HepG2 (cell line): ENCODE results near the gene SLC50A1. TPM values are rescaled to one million over a fixed set of nuclear protein-coding genes. Genes with fewer than 3 reads are reported as not detected.

ENCODE experiments used
- ASH2L ChIP-seq: fragments of 300-600, 200-600 bp; sonication (generic); IDR thresholded peaks from 2 replicates; pipeline ENCODE4 v1.7.0; 2017; ENCODE audit warnings: low read depth, mild to moderate bottlenecking, moderate library complexity, mixed read lengths, low read length; ENCODE audit not compliant: insufficient read length
- BRCA1 ChIP-seq: sonication (generic); formaldehyde crosslinking; IDR thresholded peaks from 2 replicates; pipeline ENCODE4 v1.4.0; 2020; ENCODE audit warnings: missing genetic modification reagents
- CENPT ChIP-seq: sonication (generic); formaldehyde crosslinking; IDR thresholded peaks from 2 replicates; pipeline ENCODE4 v1.8.0; 2022; ENCODE audit warnings: low read depth, mild to moderate bottlenecking, moderate library complexity, missing genetic modification reagents
- DMAP1 ChIP-seq: IDR thresholded peaks from 2 replicates; pipeline ENCODE4 v1.6.1; 2016
- DRAP1 ChIP-seq: IDR thresholded peaks from 2 replicates; pipeline ENCODE4 v1.6.1; 2016; ENCODE audit warnings: missing genetic modification reagents, missing compliant biosample characterization
- ELF3 ChIP-seq: IDR thresholded peaks from 2 replicates; pipeline ENCODE4 v1.6.1; 2016; ENCODE audit warnings: missing genetic modification reagents, missing compliant biosample characterization
- HBP1 ChIP-seq: IDR thresholded peaks from 2 replicates; pipeline ENCODE4 v1.6.1; 2016; ENCODE audit warnings: low read depth, control low read depth
- HNF4G ChIP-seq, 2 experiments: sonication (generic) in 1 of 2; formaldehyde crosslinking in 1 of 2; IDR thresholded peaks; 2 replicates each; pipeline versions ENCODE4 v1.4.0 to v1.6.1; 2011 to 2020; ENCODE audit warnings: borderline replicate concordance in 2 of 2, low read depth in 2 of 2, mild to moderate bottlenecking in 2 of 2, low read length in 1 of 2, missing genetic modification reagents in 1 of 2, moderate library complexity in 1 of 2
- IRF9 ChIP-seq: sonication (generic); formaldehyde crosslinking; IDR thresholded peaks from 2 replicates; pipeline ENCODE4 v1.8.0; 2022; ENCODE audit warnings: missing genetic modification reagents, mild to moderate bottlenecking, borderline replicate concordance
- KDM5B ChIP-seq: sonication (generic); formaldehyde crosslinking; IDR thresholded peaks from 2 replicates; pipeline ENCODE4 v1.4.0; 2020; ENCODE audit warnings: missing genetic modification reagents, mild to moderate bottlenecking, borderline replicate concordance
- KDM6A ChIP-seq: IDR thresholded peaks from 2 replicates; pipeline ENCODE4 v1.6.1; 2016; ENCODE audit warnings: low read depth
- MAX ChIP-seq: IDR thresholded peaks from 2 replicates; pipeline ENCODE4 v1.6.1; 2012; ENCODE audit warnings: inconsistent platforms
- MTA3 ChIP-seq: sonication (generic); formaldehyde crosslinking; IDR thresholded peaks from 2 replicates; pipeline ENCODE4 v1.4.0; 2020; ENCODE audit warnings: missing genetic modification reagents
- MYC ChIP-seq: sonication (generic); formaldehyde crosslinking; IDR thresholded peaks from 2 replicates; pipeline ENCODE4 v1.9.0; 2021; ENCODE audit warnings: missing genetic modification reagents, borderline replicate concordance
- PITX1 ChIP-seq: sonication (generic); formaldehyde crosslinking; IDR thresholded peaks from 2 replicates; pipeline ENCODE4 v1.5.1; 2020; ENCODE audit warnings: mild to moderate bottlenecking, missing genetic modification reagents
- RARA ChIP-seq: IDR thresholded peaks from 2 replicates; pipeline ENCODE4 v1.6.1; 2016; ENCODE audit warnings: missing genetic modification reagents, missing compliant biosample characterization
- RARG ChIP-seq: sonication (generic); formaldehyde crosslinking; IDR thresholded peaks from 2 replicates; pipeline ENCODE4 v1.4.0; 2020; ENCODE audit warnings: low read depth, mild to moderate bottlenecking, missing genetic modification reagents
- RBM39 ChIP-seq: fragments of 200-400 bp; formaldehyde crosslinking; IDR thresholded peaks from one replicate; pipeline ENCODE4 v1.6.1; 2018; ENCODE audit warnings: antibody characterized with exemption, mild to moderate bottlenecking, low read depth, low read length; ENCODE audit not compliant: poor library complexity, severe bottlenecking
- TOPORS ChIP-seq: sonication (generic); formaldehyde crosslinking; IDR thresholded peaks from 2 replicates; pipeline ENCODE4 v1.8.0; 2023; ENCODE audit warnings: mild to moderate bottlenecking, missing genetic modification reagents
- TRAFD1 ChIP-seq: sonication (generic); formaldehyde crosslinking; IDR thresholded peaks from 2 replicates; pipeline ENCODE4 v1.5.1; 2020; ENCODE audit warnings: missing genetic modification reagents, mild to moderate bottlenecking, borderline replicate concordance
- ZBTB7B ChIP-seq: sonication (generic); formaldehyde crosslinking; IDR thresholded peaks from 2 replicates; pipeline ENCODE4 v1.4.0; 2020; ENCODE audit warnings: missing genetic modification reagents
- ZEB1 ChIP-seq: IDR thresholded peaks from 2 replicates; pipeline ENCODE4 v1.6.1; 2012; ENCODE audit warnings: mild to moderate bottlenecking, low read depth, inconsistent platforms; ENCODE audit not compliant: insufficient replicate concordance
- ZFYVE20 ChIP-seq: sonication (generic); formaldehyde crosslinking; IDR thresholded peaks from 2 replicates; pipeline ENCODE4 v1.8.0; 2023; ENCODE audit warnings: low read depth, mild to moderate bottlenecking, moderate library complexity, missing genetic modification reagents, borderline replicate concordance
- ZNF263 ChIP-seq: sonication (generic); formaldehyde crosslinking; IDR thresholded peaks from 2 replicates; pipeline ENCODE4 v1.4.0; 2020; ENCODE audit warnings: missing genetic modification reagents
- ZNF292 ChIP-seq: sonication (generic); formaldehyde crosslinking; IDR thresholded peaks from 2 replicates; pipeline ENCODE4 v1.8.1; 2022; ENCODE audit warnings: mild to moderate bottlenecking, low read depth, missing genetic modification reagents, borderline replicate concordance
- ZNF569 ChIP-seq: sonication (generic); formaldehyde crosslinking; IDR thresholded peaks from 2 replicates; pipeline ENCODE4 v1.5.0; 2020; ENCODE audit warnings: mild to moderate bottlenecking, missing genetic modification reagents, moderate library complexity, borderline replicate concordance
- ZNF816 ChIP-seq: sonication (generic); formaldehyde crosslinking; IDR thresholded peaks from 2 replicates; pipeline ENCODE4 v1.8.0; 2022; ENCODE audit warnings: missing genetic modification reagents, mild to moderate bottlenecking, borderline replicate concordance
- polyA plus RNA-seq, 8 experiments: library from polyadenylated mRNA; depleted of rRNA in 3 of 8; stranded (reverse) in 7 of 8; unstranded in 1 of 8; fragments of >200 nt; fragmentation: Illumina TruSeq in 4 of 8; extraction: Trizol in 4 of 8; gene quantifications; 2 replicates each; pipeline versions ENCODE4 v1.2.1 to v1.2.3, GENCODE V29; 2011 to 2016; ENCODE audit warnings: low read depth in 4 of 8, missing spikeins in 1 of 8, mixed read lengths in 1 of 8; ENCODE audit not compliant: insufficient read depth in 1 of 8
- total RNA-seq, 5 experiments: library from RNA; depleted of rRNA; stranded (reverse); fragments of >200 nt; fragmentation: Illumina TruSeq; extraction: Trizol; gene quantifications; 2 replicates each; pipeline ENCODE4 v1.2.3, GENCODE V29; 2016; ENCODE audit warnings: low read depth in 1 of 5

The SLC50A1 gene
- total and polyA plus RNA-seq, 2 of the 13 experiments (the other 11 are each of a cell fraction or from before 2014, with no cell fraction given) = 22.5 to 46.8 TPM

GRCh38 chr1:155133799-155134281 lies 1.8 kb upstream of the SLC50A1 start (continued):
- TF ChIP-seq TRAFD1 (CRISPR knock-in tag) (no peak), CENPT (CRISPR knock-in tag) (no peak), ZNF263 (CRISPR knock-in tag) (no peak), KDM6A (CRISPR knock-in tag) (no peak), DMAP1 (CRISPR knock-in tag) (no peak), ZBTB7B (CRISPR knock-in tag) (no peak), ZNF292 (CRISPR knock-in tag) (no peak), BRCA1 (CRISPR knock-in tag) (no peak), RARG (CRISPR knock-in tag) (no peak), ZEB1 (no peak), MYC (CRISPR knock-in tag) (0 out of 2 replicates have a peak, but pooled peaks have one; percentile 47), TOPORS (CRISPR knock-in tag) (no peak), ZFYVE20 (CRISPR knock-in tag) (no peak), DRAP1 (CRISPR knock-in tag) (no peak), HBP1 (0 out of 2 replicates have a peak, but pooled peaks have one; percentile 42), RARA (peak; percentile 87), ZNF569 (CRISPR knock-in tag) (no peak), PITX1 (CRISPR knock-in tag) (no peak), ASH2L (no peak), ELF3 (no peak), MTA3 (no peak), RBM39 (peak; percentile 85), HNF4G (IDR thresholded peaks at IDR 0.05; ENCODE audit: borderline replicate concordance, low read depth, low read length) (peak; percentile 67; the same call in 1 of the 2 replicates), HNF4G (CRISPR knock-in tag; IDR thresholded peaks at IDR 0.05; ENCODE audit: borderline replicate concordance, low read depth) (no peak), ZNF816 (CRISPR knock-in tag) (no peak), IRF9 (no peak), KDM5B (CRISPR knock-in tag) (no peak), MAX (no peak)
